ENCODE measurements around the gene NPY. TPM values are rescaled to one million over a fixed set of nuclear protein-coding genes. Genes with fewer than 3 reads are reported as not detected.
"Not testable (repeated sequence)": the region's sequence is repeated elsewhere in the genome, so short reads cannot be mapped to it uniquely, and the experiment has no call there.

NPY gene
- total RNA-seq, 1 experiment from 2014 or later: not detected

GRCh38 chr7:24251568-24251967 is 32.4 kb upstream of the NPY start:
- no peak for DNase-seq
- H3K27me3 ChIP-seq (replicated peaks; ENCODE audit: control insufficient read depth, insufficient read depth, low read length): no peaks in the 10 kb centered on the region
- no TSS peak for BruUV-seq (replicated peaks)
- ChIA-PET CTCF (no interaction called here), POLR2A (no interaction called here)
- no peak overlapping the region for H3K4me3 ChIP-seq (ENCODE audit: low read depth, low read length)
- no peak overlapping the region for H3K4me3 Mint-ChIP-seq (ENCODE audit: unreplicated experiment)
- no peaks in the 10 kb centered on the region for H3K36me3 Mint-ChIP-seq (ENCODE audit: insufficient read depth, unreplicated experiment)
- TF ChIP-seq CTCF (IDR thresholded peaks at IDR 0.05; ENCODE audit: insufficient read depth in 1 of 2, low read depth in 1 of 2, low read length in 1 of 2, severe bottlenecking in 1 of 2, unreplicated experiment in 1 of 2): no peak
- H3K27me3 Mint-ChIP-seq (ENCODE audit: insufficient read depth, unreplicated experiment): peaks cover 4% of the 10 kb centered on the region
- no peaks in the 10 kb centered on the region for H3K36me3 ChIP-seq (ENCODE audit: control insufficient read depth, insufficient read depth, low read length)
- peaks cover 10% of the 10 kb centered on the region for H3K9me3 Mint-ChIP-seq (ENCODE audit: unreplicated experiment)
- intact Hi-C loops (cut with micrococcal nuclease; ENCODE audit: unreplicated experiment): no loop called here
- no peaks in the 10 kb centered on the region for H3K4me1 ChIP-seq
- no peak overlapping the region for H3K27ac Mint-ChIP-seq (ENCODE audit: unreplicated experiment)
- H3K9me3 ChIP-seq: 0 out of 2 replicates have a peak, but pooled peaks cover 7% of the 10 kb centered on the region
- no peaks in the 10 kb centered on the region for H3K4me1 Mint-ChIP-seq (ENCODE audit: low read depth, unreplicated experiment)

GRCh38 chr7:24255139-24255538 is 28.9 kb upstream of the NPY start:
- peaks cover 12% of the 10 kb centered on the region for H3K27me3 Mint-ChIP-seq (ENCODE audit: insufficient read depth, unreplicated experiment)
- CTCF ChIA-PET: no interaction called here

GRCh38 chr7:24258324-24258723 is 25.7 kb upstream of the NPY start:
- H3K4me1 ChIP-seq; BruUV-seq (replicated peaks); H3K9me3 Mint-ChIP-seq (ENCODE audit: unreplicated experiment); H3K4me3 ChIP-seq (ENCODE audit: low read depth, low read length); H3K9me3 ChIP-seq; H3K36me3 Mint-ChIP-seq (ENCODE audit: insufficient read depth, unreplicated experiment); H3K4me1 Mint-ChIP-seq (ENCODE audit: low read depth, unreplicated experiment); H3K36me3 ChIP-seq (ENCODE audit: control insufficient read depth, insufficient read depth, low read length); H3K27me3 ChIP-seq (replicated peaks; ENCODE audit: control insufficient read depth, insufficient read depth, low read length); H3K27ac Mint-ChIP-seq (ENCODE audit: unreplicated experiment); CTCF ChIA-PET; H3K4me3 Mint-ChIP-seq (ENCODE audit: unreplicated experiment); intact Hi-C loops (cut with micrococcal nuclease; ENCODE audit: unreplicated experiment); POLR2A ChIA-PET; DNase-seq: not testable (repeated sequence)
- H3K27me3 Mint-ChIP-seq (ENCODE audit: insufficient read depth, unreplicated experiment): peaks cover 10% of the 10 kb centered on the region

More at GRCh38 chr7:24255139-24255538, 28.9 kb upstream of the NPY start:
- BruUV-seq (replicated peaks): no TSS peak
- peaks cover 10% of the 10 kb centered on the region for H3K9me3 Mint-ChIP-seq (ENCODE audit: unreplicated experiment)
- Histone ChIP-seq H3K36me3 (ENCODE audit: control insufficient read depth, insufficient read depth, low read length) (no peaks in the 10 kb centered on the region), H3K27me3 (replicated peaks; ENCODE audit: control insufficient read depth, insufficient read depth, low read length) (peaks cover 1% of the 10 kb centered on the region; the same call in 1 of the 2 replicates), H3K4me1 (no peaks in the 10 kb centered on the region), H3K9me3 (0 out of 2 replicates have a peak, but pooled peaks cover 7% of the 10 kb centered on the region), H3K4me3 (ENCODE audit: low read depth, low read length) (no peak overlapping the region)
- no peak overlapping the region for H3K27ac Mint-ChIP-seq (ENCODE audit: unreplicated experiment)
- no peak overlapping the region for H3K4me3 Mint-ChIP-seq (ENCODE audit: unreplicated experiment)
- H3K36me3 Mint-ChIP-seq (ENCODE audit: insufficient read depth, unreplicated experiment): no peaks in the 10 kb centered on the region
- no peak for DNase-seq
- no peak for TF ChIP-seq CTCF (IDR thresholded peaks at IDR 0.05; ENCODE audit: insufficient read depth in 1 of 2, low read depth in 1 of 2, low read length in 1 of 2, severe bottlenecking in 1 of 2, unreplicated experiment in 1 of 2)
- intact Hi-C loops (cut with micrococcal nuclease; ENCODE audit: unreplicated experiment): no loop called here
- no peaks in the 10 kb centered on the region for H3K4me1 Mint-ChIP-seq (ENCODE audit: low read depth, unreplicated experiment)
- POLR2A ChIA-PET: no interaction called here

DNA sequence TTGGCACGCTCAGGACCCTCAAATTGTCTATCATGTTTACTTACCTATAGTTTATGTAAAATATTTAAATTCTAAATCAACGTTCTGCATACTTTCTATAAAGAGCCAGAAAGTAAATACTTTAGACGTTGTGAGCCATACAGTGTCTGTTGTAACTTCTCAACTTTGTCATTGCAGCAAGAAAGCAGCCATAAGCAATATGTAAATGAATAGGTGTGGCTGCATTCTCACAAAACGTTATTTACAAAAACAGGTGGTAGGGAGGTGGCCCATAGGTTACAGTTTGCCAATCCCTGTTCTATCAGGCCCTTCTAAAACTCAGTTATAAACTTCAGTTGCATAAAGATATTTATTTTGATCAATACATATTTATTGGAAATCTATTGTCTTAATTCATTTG is 12.1 kb upstream of the NPY start:
- no peak overlapping the region for H3K27ac Mint-ChIP-seq (ENCODE audit: unreplicated experiment)
- no peaks in the 10 kb centered on the region for H3K36me3 Mint-ChIP-seq (ENCODE audit: insufficient read depth, unreplicated experiment)
- no peak for TF ChIP-seq CTCF (IDR thresholded peaks at IDR 0.05; ENCODE audit: insufficient read depth in 1 of 2, low read depth in 1 of 2, low read length in 1 of 2, severe bottlenecking in 1 of 2, unreplicated experiment in 1 of 2)
- intact Hi-C loops (cut with micrococcal nuclease; ENCODE audit: unreplicated experiment): no loop called here
- CTCF ChIA-PET: no interaction called here
- H3K27me3 Mint-ChIP-seq (ENCODE audit: insufficient read depth, unreplicated experiment): peaks cover 11% of the 10 kb centered on the region
- H3K4me3 Mint-ChIP-seq (ENCODE audit: unreplicated experiment): no peak overlapping the region
- no peaks in the 10 kb centered on the region for H3K9me3 Mint-ChIP-seq (ENCODE audit: unreplicated experiment)
- POLR2A ChIA-PET: no interaction called here
- BruUV-seq (replicated peaks): no TSS peak
- Histone ChIP-seq H3K27me3 (replicated peaks; ENCODE audit: control insufficient read depth, insufficient read depth, low read length) (no peaks in the 10 kb centered on the region), H3K4me1 (no peaks in the 10 kb centered on the region), H3K9me3 (no peaks in the 10 kb centered on the region), H3K4me3 (ENCODE audit: low read depth, low read length) (no peak overlapping the region), H3K36me3 (ENCODE audit: control insufficient read depth, insufficient read depth, low read length) (no peaks in the 10 kb centered on the region)
- no peaks in the 10 kb centered on the region for H3K4me1 Mint-ChIP-seq (ENCODE audit: low read depth, unreplicated experiment)
- no peak for DNase-seq
